ENCODE measurements around the gene NALCN.

DNA sequence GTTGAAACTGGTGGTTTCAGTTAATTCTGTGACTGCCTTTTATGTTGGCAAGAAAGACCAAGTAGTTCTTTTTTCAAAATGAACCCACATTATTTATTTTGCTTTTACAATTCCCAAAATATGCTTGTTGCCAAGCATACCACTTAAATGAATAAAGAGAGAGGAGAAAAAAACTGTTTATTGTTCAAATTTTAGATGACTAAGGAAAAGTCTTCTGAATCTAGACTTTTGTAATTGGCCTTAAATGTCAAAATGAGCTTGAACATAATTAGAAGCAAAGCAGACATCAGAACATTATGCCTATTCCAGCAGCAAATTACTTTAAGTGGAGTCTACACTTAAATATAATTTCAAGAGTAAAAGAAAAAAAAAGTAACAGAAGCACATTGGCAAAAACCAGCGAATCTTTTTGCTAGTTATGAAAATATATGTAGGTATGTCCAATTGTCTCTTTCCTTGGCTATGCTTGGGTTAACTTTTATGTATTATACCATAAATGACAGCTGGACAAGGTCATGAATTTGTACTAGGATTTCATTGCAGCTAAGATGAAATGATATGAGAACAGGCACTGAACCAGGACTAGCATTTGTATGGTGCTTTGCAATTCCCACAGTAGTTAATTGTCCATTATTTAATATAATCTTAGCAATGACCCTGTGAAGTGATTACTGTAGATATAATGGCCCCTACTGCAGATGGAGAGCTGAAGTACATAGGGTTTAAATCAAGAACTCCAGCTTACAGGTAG is 211.9 kb downstream of the NALCN start:
- TF ChIP-seq, protein P1, sequence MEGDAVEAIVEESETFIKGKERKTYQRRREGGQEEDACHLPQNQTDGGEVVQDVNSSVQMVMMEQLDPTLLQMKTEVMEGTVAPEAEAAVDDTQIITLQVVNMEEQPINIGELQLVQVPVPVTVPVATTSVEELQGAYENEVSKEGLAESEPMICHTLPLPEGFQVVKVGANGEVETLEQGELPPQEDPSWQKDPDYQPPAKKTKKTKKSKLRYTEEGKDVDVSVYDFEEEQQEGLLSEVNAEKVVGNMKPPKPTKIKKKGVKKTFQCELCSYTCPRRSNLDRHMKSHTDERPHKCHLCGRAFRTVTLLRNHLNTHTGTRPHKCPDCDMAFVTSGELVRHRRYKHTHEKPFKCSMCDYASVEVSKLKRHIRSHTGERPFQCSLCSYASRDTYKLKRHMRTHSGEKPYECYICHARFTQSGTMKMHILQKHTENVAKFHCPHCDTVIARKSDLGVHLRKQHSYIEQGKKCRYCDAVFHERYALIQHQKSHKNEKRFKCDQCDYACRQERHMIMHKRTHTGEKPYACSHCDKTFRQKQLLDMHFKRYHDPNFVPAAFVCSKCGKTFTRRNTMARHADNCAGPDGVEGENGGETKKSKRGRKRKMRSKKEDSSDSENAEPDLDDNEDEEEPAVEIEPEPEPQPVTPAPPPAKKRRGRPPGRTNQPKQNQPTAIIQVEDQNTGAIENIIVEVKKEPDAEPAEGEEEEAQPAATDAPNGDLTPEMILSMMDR (IDR thresholded peaks at IDR 0.05) = no peak
- no peak for TF ChIP-seq POLR2A (IDR thresholded peaks at IDR 0.05)

All from body of pancreas (tissue), 4 donors.